ENCODE data around the gene ANKIB1.

Gene ANKIB1

DNA sequence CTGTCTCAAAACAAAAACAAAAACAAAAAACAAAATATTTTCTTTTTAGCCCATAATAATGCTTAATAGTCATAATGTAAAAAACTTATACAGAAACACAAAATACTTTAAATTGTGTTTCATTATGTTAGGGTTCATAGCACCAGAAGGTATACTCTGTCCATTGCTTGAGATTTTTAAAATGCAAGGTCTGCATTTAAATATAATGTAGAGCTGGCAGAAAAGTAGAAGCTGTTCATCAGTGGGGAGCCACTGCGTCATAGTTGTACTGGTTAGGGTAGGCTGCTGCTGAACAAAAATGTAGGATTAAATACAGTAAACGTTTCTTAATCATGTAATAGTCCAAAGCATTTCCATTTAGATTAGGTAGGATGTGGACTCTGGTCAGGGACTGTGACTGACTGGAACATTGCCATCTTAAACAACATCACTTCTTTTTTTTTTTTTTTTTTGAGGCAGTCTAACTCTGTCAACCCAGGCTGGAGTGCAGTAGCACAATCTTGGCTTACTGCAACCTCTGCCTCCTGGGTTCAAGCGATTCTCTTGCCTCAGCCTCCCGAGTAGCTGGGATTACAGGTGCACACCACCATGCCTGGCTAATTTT lies 85.2 kb downstream of the ANKIB1 start:
- TF ChIP-seq ZNF274 (IDR thresholded peaks at IDR 0.05; ENCODE audit: low read depth, low read length) (no peak), SUZ12 (IDR thresholded peaks at IDR 0.05; ENCODE audit: extremely low read depth, insufficient read depth, insufficient read length) (no peak), YY1 (IDR thresholded peaks at IDR 0.05; ENCODE audit: insufficient read depth, insufficient read length) (no peak)
- no peak for DNase-seq (ENCODE audit: low read depth, low spot score)
- H3K9ac ChIP-seq (ENCODE audit: insufficient read length, low read depth), result no peak overlapping the region
- H3K4me1 ChIP-seq (ENCODE audit: insufficient read depth, insufficient read length), result no peaks in the 10 kb centered on the region
- no peaks in the 10 kb centered on the region for H3K27me3 ChIP-seq (ENCODE audit: insufficient read depth, insufficient read length)
- peaks cover 3% of the 10 kb centered on the region for H3K36me3 ChIP-seq (ENCODE audit: insufficient read depth, insufficient read length, low read length)
- H3K9me3 ChIP-seq (ENCODE audit: insufficient read depth, low read length), result peaks cover 6% of the 10 kb centered on the region; the same call in 1 of the 2 replicates
- no peak overlapping the region for H3K4me3 ChIP-seq (ENCODE audit: insufficient read length, low read depth)

GRCh38 chr7:92331508-92331907 lies 85.7 kb downstream of the ANKIB1 start:
- H3K27me3 ChIP-seq (ENCODE audit: insufficient read depth, insufficient read length), result no peaks in the 10 kb centered on the region
- H3K4me1 ChIP-seq (ENCODE audit: insufficient read depth, insufficient read length), result no peaks in the 10 kb centered on the region
- no peak for DNase-seq (ENCODE audit: low read depth, low spot score)
- H3K9ac ChIP-seq (ENCODE audit: insufficient read length, low read depth), result no peak overlapping the region
- H3K36me3 ChIP-seq (ENCODE audit: insufficient read depth, insufficient read length, low read length), result peaks cover 3% of the 10 kb centered on the region
- H3K4me3 ChIP-seq (ENCODE audit: insufficient read length, low read depth), result no peak overlapping the region
- TF ChIP-seq YY1 (IDR thresholded peaks at IDR 0.05; ENCODE audit: insufficient read depth, insufficient read length), result no peak
- TF ChIP-seq ZNF274 (IDR thresholded peaks at IDR 0.05; ENCODE audit: low read depth, low read length), result no peak
- TF ChIP-seq SUZ12 (IDR thresholded peaks at IDR 0.05; ENCODE audit: extremely low read depth, insufficient read depth, insufficient read length), result no peak
- H3K9me3 ChIP-seq (ENCODE audit: insufficient read depth, low read length), result peaks cover 6% of the 10 kb centered on the region; the same call in 1 of the 2 replicates

DNA sequence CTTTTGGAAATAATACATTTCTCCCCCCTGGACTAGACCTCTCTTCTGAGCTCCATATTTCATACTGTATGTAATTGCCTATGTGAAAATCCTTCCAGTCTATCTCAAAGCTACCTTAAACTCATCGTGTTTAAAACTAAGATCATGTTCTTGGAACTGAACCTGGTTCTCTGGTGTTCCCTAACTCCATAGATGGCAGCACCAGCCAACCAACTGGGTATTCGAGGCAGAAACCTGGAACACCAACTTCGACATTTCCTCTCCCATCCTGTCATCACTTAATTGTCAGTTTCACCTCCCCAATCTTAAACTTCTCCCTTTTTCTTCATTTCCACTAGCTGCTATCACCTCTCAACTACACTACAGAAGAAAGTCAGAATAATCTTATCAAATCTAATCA lies 87.0 kb downstream of the ANKIB1 start:
- Histone ChIP-seq H3K4me1 (ENCODE audit: insufficient read depth, insufficient read length) (no peaks in the 10 kb centered on the region), H3K9ac (ENCODE audit: insufficient read length, low read depth) (no peak overlapping the region), H3K36me3 (ENCODE audit: insufficient read depth, insufficient read length, low read length) (peaks cover 3% of the 10 kb centered on the region), H3K4me3 (ENCODE audit: insufficient read length, low read depth) (no peak overlapping the region), H3K9me3 (ENCODE audit: insufficient read depth, low read length) (peaks cover 6% of the 10 kb centered on the region; the same call in 1 of the 2 replicates), H3K27me3 (ENCODE audit: insufficient read depth, insufficient read length) (no peaks in the 10 kb centered on the region)
- TF ChIP-seq SUZ12 (IDR thresholded peaks at IDR 0.05; ENCODE audit: extremely low read depth, insufficient read depth, insufficient read length) (no peak), ZNF274 (IDR thresholded peaks at IDR 0.05; ENCODE audit: low read depth, low read length) (no peak)
- DNase-seq (ENCODE audit: low read depth, low spot score), result no peak

DNA sequence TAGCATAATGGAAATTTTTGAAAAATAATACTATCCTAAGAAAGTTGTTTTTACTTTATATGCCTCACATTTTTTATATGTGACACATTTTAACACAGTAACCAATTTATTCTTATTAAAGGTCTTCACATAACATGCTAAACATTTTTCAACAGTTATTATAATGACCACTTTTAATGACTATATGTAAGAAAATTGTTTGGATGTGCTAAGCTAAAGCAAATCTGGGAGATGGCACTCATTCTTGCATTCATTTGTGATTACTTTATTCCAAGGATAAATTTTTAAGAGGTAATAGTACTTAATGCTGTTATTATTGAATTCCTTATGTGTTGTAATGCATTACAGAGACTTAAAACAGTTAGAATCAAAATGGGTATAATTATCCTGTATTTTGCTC lies 88.1 kb downstream of the ANKIB1 start:
- Histone ChIP-seq H3K9me3 (ENCODE audit: insufficient read depth, low read length) (peaks cover 6% of the 10 kb centered on the region; the same call in 1 of the 2 replicates), H3K27me3 (ENCODE audit: insufficient read depth, insufficient read length) (no peaks in the 10 kb centered on the region), H3K4me1 (ENCODE audit: insufficient read depth, insufficient read length) (no peaks in the 10 kb centered on the region), H3K9ac (ENCODE audit: insufficient read length, low read depth) (no peak overlapping the region), H3K4me3 (ENCODE audit: insufficient read length, low read depth) (no peak overlapping the region), H3K36me3 (ENCODE audit: insufficient read depth, insufficient read length, low read length) (peaks cover 3% of the 10 kb centered on the region)
- no peak for TF ChIP-seq SUZ12 (IDR thresholded peaks at IDR 0.05; ENCODE audit: extremely low read depth, insufficient read depth, insufficient read length)
- no peak for TF ChIP-seq ZNF274 (IDR thresholded peaks at IDR 0.05; ENCODE audit: low read depth, low read length)
- no peak for TF ChIP-seq YY1 (IDR thresholded peaks at IDR 0.05; ENCODE audit: insufficient read depth, insufficient read length)
- DNase-seq (ENCODE audit: low read depth, low spot score), result no peak

DNA sequence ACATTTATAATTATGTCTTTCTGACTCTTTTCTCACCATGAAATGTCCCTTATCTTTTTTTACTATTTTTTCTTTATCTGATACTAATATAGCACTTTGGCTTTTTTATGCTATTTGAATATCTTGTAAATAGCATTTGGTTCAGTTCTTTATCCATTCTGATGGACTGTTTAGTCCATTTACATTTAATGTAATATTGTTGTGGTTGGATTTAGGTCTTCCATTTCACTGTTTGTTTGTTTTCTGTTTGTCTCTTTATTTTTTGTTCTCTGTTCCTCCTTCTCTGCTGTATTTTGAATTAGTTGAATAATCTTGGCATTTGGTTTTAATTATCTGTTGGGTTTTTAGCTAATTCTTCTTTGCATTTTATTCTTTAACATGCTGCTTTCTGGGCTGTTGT lies 89.8 kb downstream of the ANKIB1 start:
- TF ChIP-seq SUZ12 (IDR thresholded peaks at IDR 0.05; ENCODE audit: extremely low read depth, insufficient read depth, insufficient read length) (no peak), YY1 (IDR thresholded peaks at IDR 0.05; ENCODE audit: insufficient read depth, insufficient read length) (no peak), ZNF274 (IDR thresholded peaks at IDR 0.05; ENCODE audit: low read depth, low read length) (no peak)
- Histone ChIP-seq H3K4me3 (ENCODE audit: insufficient read length, low read depth) (no peak overlapping the region), H3K36me3 (ENCODE audit: insufficient read depth, insufficient read length, low read length) (no peaks in the 10 kb centered on the region), H3K4me1 (ENCODE audit: insufficient read depth, insufficient read length) (no peaks in the 10 kb centered on the region), H3K9ac (ENCODE audit: insufficient read length, low read depth) (no peak overlapping the region), H3K9me3 (ENCODE audit: insufficient read depth, low read length) (peaks cover 6% of the 10 kb centered on the region; the same call in 1 of the 2 replicates), H3K27me3 (ENCODE audit: insufficient read depth, insufficient read length) (no peaks in the 10 kb centered on the region)
- no peak for DNase-seq (ENCODE audit: low read depth, low spot score)

GRCh38 chr7:92336662-92337340 lies 91.0 kb downstream of the ANKIB1 start:
- Histone ChIP-seq H3K36me3 (ENCODE audit: insufficient read depth, insufficient read length, low read length) (no peaks in the 10 kb centered on the region), H3K27me3 (ENCODE audit: insufficient read depth, insufficient read length) (no peaks in the 10 kb centered on the region), H3K4me1 (ENCODE audit: insufficient read depth, insufficient read length) (no peaks in the 10 kb centered on the region), H3K9me3 (ENCODE audit: insufficient read depth, low read length) (peaks cover 6% of the 10 kb centered on the region; the same call in 1 of the 2 replicates), H3K4me3 (ENCODE audit: insufficient read length, low read depth) (no peak overlapping the region), H3K9ac (ENCODE audit: insufficient read length, low read depth) (no peak overlapping the region)
- TF ChIP-seq ZNF274 (IDR thresholded peaks at IDR 0.05; ENCODE audit: low read depth, low read length), result no peak
- no peak for TF ChIP-seq YY1 (IDR thresholded peaks at IDR 0.05; ENCODE audit: insufficient read depth, insufficient read length)
- TF ChIP-seq SUZ12 (IDR thresholded peaks at IDR 0.05; ENCODE audit: extremely low read depth, insufficient read depth, insufficient read length), result no peak
- no peak for DNase-seq (ENCODE audit: low read depth, low spot score)

- no peaks in the 10 kb centered on the region for H3K27me3 ChIP-seq (ENCODE audit: insufficient read depth, insufficient read length)
- H3K9ac ChIP-seq (ENCODE audit: insufficient read length, low read depth), result no peak overlapping the region
- no peak overlapping the region for H3K4me3 ChIP-seq (ENCODE audit: insufficient read length, low read depth)
- no peaks in the 10 kb centered on the region for H3K4me1 ChIP-seq (ENCODE audit: insufficient read depth, insufficient read length)
- TF ChIP-seq ZNF274 (IDR thresholded peaks at IDR 0.05; ENCODE audit: low read depth, low read length) (no peak), YY1 (IDR thresholded peaks at IDR 0.05; ENCODE audit: insufficient read depth, insufficient read length) (no peak), SUZ12 (IDR thresholded peaks at IDR 0.05; ENCODE audit: extremely low read depth, insufficient read depth, insufficient read length) (no peak)
- peaks cover 6% of the 10 kb centered on the region for H3K36me3 ChIP-seq (ENCODE audit: insufficient read depth, insufficient read length, low read length)
- no peak for DNase-seq (ENCODE audit: low read depth, low spot score)
- peaks cover 6% of the 10 kb centered on the region; the same call in 1 of the 2 replicates for H3K9me3 ChIP-seq (ENCODE audit: insufficient read depth, low read length)
Observed at GRCh38 chr7:92340016-92340415, 94.2 kb downstream of the ANKIB1 start.

Measured in NT2/D1 (cell line).